Mucosa of descending colon (tissue), 3 donors: ENCODE data around the gene GPLD1. TPM values are rescaled to one million over a fixed set of nuclear protein-coding genes. Genes with fewer than 3 reads are reported as not detected.

Experiments
- ATAC-seq: fragments of 200-7000 bp; cut with Tn5 transposase; one replicate; pipeline ENCODE4 v1.9.1; 2020; ENCODE audit warnings: mild to moderate bottlenecking, moderate library complexity
- DNase-seq, 3 donors: peaks; one replicate each; pipeline ENCODE4 v3.0.0-alpha.2; 2020
- H3K36me3 ChIP-seq: fragments of 200-600 bp; one replicate; pipeline ENCODE4 v1.8.0; 2021; ENCODE audit warnings: low read depth, mild to moderate bottlenecking
- H3K4me1 ChIP-seq: fragments of 200-600 bp; one replicate; pipeline ENCODE4 v1.8.0; 2021; ENCODE audit warnings: low read depth, mild to moderate bottlenecking
- H3K4me3 ChIP-seq: fragments of 200-600 bp; one replicate; pipeline ENCODE4 v1.8.0; 2021; ENCODE audit warnings: mild to moderate bottlenecking
- H3K9me3 ChIP-seq: fragments of 200-600 bp; one replicate; pipeline ENCODE4 v1.8.0; 2021; ENCODE audit warnings: mild to moderate bottlenecking
- intact Hi-C, 2 donors: fragments of 100-400 bp; cut with DNase I in 1 of 2; cut with micrococcal nuclease in 1 of 2; formaldehyde crosslinking; loops; one replicate each; pipeline versions ENCODE4 v1.11.0 to v1.11.1; 2022; cut with DNase I, micrococcal nuclease
- total RNA-seq, 3 donors: library from RNA; stranded (reverse); fragmentation: NEBNext Ultra II Directional in 2 of 3; extraction: Animal tissue kit (Norgen Biotek cat#: 25700) in 2 of 3; gene quantifications; one replicate each; pipeline versions ENCODE4 v1.2.1 to v1.2.4, GENCODE V29; 2021 to 2023
- TF ChIP-seq, protein P1 (sequence below): fragments of 200-600 bp; IDR thresholded peaks from one replicate; pipeline ENCODE4 v1.8.0; 2022; ENCODE audit warnings: antibody characterized with exemption, mild to moderate bottlenecking
- donor health status: DM: no; HTN: no; CAD: no; lungs with moderate emphysema.
- donor health status: DM: no; HTN: no; CAD: no.
- donor health status: DM: no; HTN: yes; CAD: no.

GPLD1 gene
- total RNA-seq, 3 donors from 2014 or later = 0.36 to 5.8 (median 1.8) TPM

DNA sequence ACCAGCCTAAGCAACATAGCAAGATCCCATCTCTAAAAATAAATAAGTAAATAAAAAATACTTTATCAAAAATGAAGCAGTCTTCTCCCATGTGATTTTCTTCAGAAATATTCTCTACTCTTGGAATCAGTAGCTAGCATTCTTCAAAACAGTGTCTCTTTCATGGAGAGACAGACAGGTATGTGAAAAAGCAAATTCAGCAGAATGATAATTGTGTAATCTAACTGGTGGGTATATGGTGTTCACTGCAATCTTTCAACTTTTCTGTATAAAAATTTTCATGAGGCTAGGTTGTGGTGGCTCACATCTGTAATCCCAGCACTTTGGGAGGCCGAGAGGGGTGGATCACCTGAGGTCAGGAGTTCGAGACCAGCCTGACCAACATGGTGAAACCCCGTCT, 78.8 kb downstream of the GPLD1 start:
- Histone ChIP-seq H3K9me3 (no peaks in the 10 kb centered on the region), H3K4me3 (no peak overlapping the region), H3K36me3 (no peaks in the 10 kb centered on the region), H3K4me1 (no peaks in the 10 kb centered on the region)
- TF ChIP-seq, protein P1, sequence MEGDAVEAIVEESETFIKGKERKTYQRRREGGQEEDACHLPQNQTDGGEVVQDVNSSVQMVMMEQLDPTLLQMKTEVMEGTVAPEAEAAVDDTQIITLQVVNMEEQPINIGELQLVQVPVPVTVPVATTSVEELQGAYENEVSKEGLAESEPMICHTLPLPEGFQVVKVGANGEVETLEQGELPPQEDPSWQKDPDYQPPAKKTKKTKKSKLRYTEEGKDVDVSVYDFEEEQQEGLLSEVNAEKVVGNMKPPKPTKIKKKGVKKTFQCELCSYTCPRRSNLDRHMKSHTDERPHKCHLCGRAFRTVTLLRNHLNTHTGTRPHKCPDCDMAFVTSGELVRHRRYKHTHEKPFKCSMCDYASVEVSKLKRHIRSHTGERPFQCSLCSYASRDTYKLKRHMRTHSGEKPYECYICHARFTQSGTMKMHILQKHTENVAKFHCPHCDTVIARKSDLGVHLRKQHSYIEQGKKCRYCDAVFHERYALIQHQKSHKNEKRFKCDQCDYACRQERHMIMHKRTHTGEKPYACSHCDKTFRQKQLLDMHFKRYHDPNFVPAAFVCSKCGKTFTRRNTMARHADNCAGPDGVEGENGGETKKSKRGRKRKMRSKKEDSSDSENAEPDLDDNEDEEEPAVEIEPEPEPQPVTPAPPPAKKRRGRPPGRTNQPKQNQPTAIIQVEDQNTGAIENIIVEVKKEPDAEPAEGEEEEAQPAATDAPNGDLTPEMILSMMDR = no peak
- DNase-seq = no peak
- ATAC-seq = no peak
- intact Hi-C loops = no loop called here

DNA sequence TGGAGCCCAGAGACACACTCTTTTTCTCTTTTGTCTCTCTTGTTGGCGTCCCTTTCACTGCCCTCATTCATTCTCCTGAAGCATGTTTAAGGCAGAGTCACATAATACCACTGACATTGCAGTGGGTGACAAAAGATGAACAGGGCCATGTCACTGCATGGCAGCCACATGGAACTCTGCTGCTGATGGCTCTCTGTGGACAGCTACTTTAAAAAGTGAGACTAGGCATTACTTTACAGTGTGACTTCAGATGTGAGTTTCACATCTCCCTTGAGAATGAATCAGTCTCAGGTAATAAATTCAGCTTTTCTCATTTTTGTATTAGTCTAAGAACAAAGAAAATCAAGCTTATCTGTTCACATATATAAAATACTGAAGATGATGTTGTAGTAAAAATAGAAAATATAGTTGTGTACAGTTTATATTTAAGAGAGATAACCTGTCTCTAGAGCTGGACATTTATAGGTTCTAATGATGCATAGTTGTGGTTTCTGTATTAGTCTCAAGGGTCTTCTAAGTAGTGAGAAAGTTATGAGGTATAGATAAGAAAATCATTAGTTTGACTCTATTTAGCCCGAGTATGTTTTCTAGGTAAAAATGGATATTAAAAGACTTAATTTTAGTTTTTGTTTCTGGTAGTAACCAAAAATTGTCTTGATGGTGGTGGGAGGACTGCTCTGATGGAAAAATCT, 80.5 kb downstream of the GPLD1 start:
- DNase-seq (no peak), ATAC-seq (no peak)
- intact Hi-C loops = no loop called here
- TF ChIP-seq, protein P1 = no peak
- Histone ChIP-seq H3K4me3 (no peak overlapping the region), H3K4me1 (peaks cover 11% of the 10 kb centered on the region), H3K36me3 (no peaks in the 10 kb centered on the region), H3K9me3 (no peaks in the 10 kb centered on the region)

DNA sequence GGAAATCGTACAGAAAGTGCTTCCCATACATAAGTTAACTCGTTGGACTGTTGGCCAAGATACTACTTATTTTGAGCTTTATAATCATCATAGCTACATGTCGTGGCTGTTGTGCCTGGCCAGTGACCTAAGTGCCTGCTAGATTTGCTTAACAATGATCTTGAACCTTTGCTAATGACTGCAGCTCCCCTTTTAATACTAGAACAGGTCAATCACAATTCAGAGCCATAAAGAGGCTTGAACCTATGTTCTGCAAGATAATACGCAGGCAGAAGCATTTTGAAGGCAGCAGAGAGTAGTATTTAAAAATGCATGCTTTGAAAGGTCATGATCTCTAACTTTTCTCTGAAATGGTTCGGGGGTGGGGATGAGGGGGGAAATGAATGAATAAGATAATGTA, 84.1 kb downstream of the GPLD1 start:
- intact Hi-C loops = no loop called here
- DNase-seq (no peak), ATAC-seq (no peak)
- Histone ChIP-seq H3K4me3 (no peak overlapping the region), H3K4me1 (peaks cover 11% of the 10 kb centered on the region), H3K36me3 (no peaks in the 10 kb centered on the region), H3K9me3 (no peaks in the 10 kb centered on the region)
- TF ChIP-seq, protein P1 = no peak

DNA sequence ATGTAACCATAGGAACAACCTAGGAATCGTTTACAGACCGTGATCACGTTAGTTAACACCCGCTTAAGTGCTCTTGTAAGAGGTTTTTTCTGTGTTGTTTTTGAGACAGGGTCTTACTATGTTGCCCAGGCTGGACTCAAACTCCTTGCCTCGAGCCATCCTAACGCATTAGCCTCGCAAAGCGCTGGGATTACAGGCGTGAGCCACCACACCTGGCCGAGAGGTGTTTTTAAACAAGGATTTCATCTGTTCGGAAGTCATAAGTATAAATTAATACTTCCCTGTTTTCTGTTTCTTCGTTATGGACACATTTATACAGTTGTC, 85.9 kb downstream of the GPLD1 start:
- intact Hi-C loops = no loop called here
- no peaks in the 10 kb centered on the region for H3K36me3 ChIP-seq
- TF ChIP-seq, protein P1 = no peak
- H3K9me3 ChIP-seq = no peaks in the 10 kb centered on the region
- ATAC-seq (no peak), DNase-seq (no peak)
- H3K4me3 ChIP-seq = peak overlapping the region; percentile 92
- H3K4me1 ChIP-seq = peaks cover 11% of the 10 kb centered on the region

DNA sequence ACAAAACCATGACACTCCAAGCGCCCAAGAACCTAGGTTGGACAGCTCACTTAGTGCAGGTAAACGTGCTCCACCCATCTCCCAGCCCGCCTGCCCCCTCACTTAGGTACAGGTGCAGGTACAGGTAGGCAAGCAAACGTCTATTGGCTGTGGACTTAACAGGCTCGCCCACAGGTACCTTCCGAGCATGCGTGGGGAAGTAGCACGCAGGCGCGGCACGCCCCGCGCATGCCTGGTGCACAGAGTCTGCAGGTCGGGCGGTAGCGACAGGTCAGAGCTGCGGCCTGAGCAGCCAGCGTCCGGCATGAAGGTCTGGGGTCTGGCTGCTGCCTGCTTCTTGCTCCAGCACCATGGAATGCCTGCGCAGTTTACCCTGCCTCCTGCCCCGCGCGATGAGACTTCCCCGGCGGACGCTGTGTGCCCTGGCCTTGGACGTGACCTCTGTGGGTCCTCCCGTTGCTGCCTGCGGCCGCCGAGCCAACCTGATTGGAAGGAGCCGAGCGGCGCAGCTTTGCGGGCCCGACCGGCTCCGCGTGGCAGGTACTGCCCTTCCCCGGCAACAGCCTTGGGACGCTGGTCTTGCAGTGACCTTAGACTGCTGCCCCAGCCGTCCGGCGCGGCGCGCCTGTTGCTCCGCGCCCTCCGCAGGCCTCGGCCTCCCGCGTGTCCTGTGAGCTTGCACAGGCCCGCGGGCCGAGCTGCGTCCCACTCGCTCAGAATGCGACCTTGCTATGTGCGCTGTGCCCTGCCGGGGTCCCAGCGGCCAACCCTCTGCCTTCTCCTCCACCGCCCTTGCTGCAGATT, 86.5 kb downstream of the GPLD1 start, which contains the start of gene MRS2:
Gene MRS2 (plus strand): TSS at position 240 of the 804 bp plus-strand sequence. CDS start 111 bp downstream, at position 351.
- peaks cover 11% of the 10 kb centered on the region for H3K4me1 ChIP-seq
- intact Hi-C loops = no loop called here
- TF ChIP-seq, protein P1 = no peak
- H3K9me3 ChIP-seq = no peaks in the 10 kb centered on the region
- peak; percentile 93 to 94 (median 94) for DNase-seq
- no peaks in the 10 kb centered on the region for H3K36me3 ChIP-seq
- peak within 1 kb of the TSS; percentile 92 for H3K4me3 ChIP-seq
- ATAC-seq = peak; percentile 100
